Measurements from ENCODE around the gene PIR. TPM values are rescaled to one million over a fixed set of nuclear protein-coding genes. Genes with fewer than 3 reads are reported as not detected.

PIR gene
- total RNA-seq, 2 donors from 2014 or later, result 3.9 to 5.3 TPM

- Histone ChIP-seq H3K36me3 (replicated peaks in 1 of 2; ENCODE audit: insufficient read depth in 1 of 2, low read depth in 2 of 2) (no peaks in the 10 kb centered on the region), H3K4me1 (no peaks in the 10 kb centered on the region), H3K27me3 (no peaks in the 10 kb centered on the region), H3K9me3 (no peaks in the 10 kb centered on the region), H3K4me3 (no peak overlapping the region), H3K27ac (no peak overlapping the region)
- intact Hi-C loops (cut with DNase I), result no loop called here
- 82 to 91% methylated on average over 10 of the region's 10 CpGs for WGBS, 2 donors
- DNase-seq, result no peak
- TF ChIP-seq, protein P1, sequence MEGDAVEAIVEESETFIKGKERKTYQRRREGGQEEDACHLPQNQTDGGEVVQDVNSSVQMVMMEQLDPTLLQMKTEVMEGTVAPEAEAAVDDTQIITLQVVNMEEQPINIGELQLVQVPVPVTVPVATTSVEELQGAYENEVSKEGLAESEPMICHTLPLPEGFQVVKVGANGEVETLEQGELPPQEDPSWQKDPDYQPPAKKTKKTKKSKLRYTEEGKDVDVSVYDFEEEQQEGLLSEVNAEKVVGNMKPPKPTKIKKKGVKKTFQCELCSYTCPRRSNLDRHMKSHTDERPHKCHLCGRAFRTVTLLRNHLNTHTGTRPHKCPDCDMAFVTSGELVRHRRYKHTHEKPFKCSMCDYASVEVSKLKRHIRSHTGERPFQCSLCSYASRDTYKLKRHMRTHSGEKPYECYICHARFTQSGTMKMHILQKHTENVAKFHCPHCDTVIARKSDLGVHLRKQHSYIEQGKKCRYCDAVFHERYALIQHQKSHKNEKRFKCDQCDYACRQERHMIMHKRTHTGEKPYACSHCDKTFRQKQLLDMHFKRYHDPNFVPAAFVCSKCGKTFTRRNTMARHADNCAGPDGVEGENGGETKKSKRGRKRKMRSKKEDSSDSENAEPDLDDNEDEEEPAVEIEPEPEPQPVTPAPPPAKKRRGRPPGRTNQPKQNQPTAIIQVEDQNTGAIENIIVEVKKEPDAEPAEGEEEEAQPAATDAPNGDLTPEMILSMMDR (IDR thresholded peaks at IDR 0.05), result no peak
- ATAC-seq, result no peak
Observed at GRCh38 chrX:15416133-15416993, 76.8 kb downstream of the PIR start.

GRCh38 chrX:15413101-15413500 lies 80.0 kb downstream of the PIR start:
- Histone ChIP-seq H3K9me3 (no peaks in the 10 kb centered on the region), H3K36me3 (replicated peaks in 1 of 2; ENCODE audit: insufficient read depth in 1 of 2, low read depth in 2 of 2) (no peaks in the 10 kb centered on the region), H3K27ac (no peak overlapping the region), H3K4me3 (no peak overlapping the region), H3K4me1 (no peaks in the 10 kb centered on the region), H3K27me3 (no peaks in the 10 kb centered on the region)
- no peak for DNase-seq
- 58 to 73% methylated on average over 6 of the region's 6 CpGs for WGBS, 2 donors
- intact Hi-C loops (cut with DNase I), result no loop called here
- no peak for ATAC-seq
- TF ChIP-seq, protein P1 (IDR thresholded peaks at IDR 0.05), result no peak
- TF ChIP-seq POLR2A (IDR thresholded peaks at IDR 0.05), result no peak

- ATAC-seq, result no peak
Observed at GRCh38 chrX:15410947-15411346, 82.2 kb downstream of the PIR start.

GRCh38 chrX:15410430-15410829 lies 82.7 kb downstream of the PIR start:
- ATAC-seq, result no peak
- DNase-seq, result no peak
- TF ChIP-seq, protein P1 (IDR thresholded peaks at IDR 0.05), result no peak
- no peak for TF ChIP-seq POLR2A (IDR thresholded peaks at IDR 0.05)

More at GRCh38 chrX:15410947-15411346, 82.2 kb downstream of the PIR start:
- 84 to 85% methylated on average over 2 of the region's 2 CpGs for WGBS, 2 donors
- no peak for TF ChIP-seq POLR2A (IDR thresholded peaks at IDR 0.05)
- TF ChIP-seq, protein P1 (IDR thresholded peaks at IDR 0.05), result no peak
- Histone ChIP-seq H3K4me1 (no peaks in the 10 kb centered on the region), H3K27me3 (no peaks in the 10 kb centered on the region), H3K9me3 (no peaks in the 10 kb centered on the region), H3K4me3 (no peak overlapping the region), H3K36me3 (replicated peaks in 1 of 2; ENCODE audit: insufficient read depth in 1 of 2, low read depth in 2 of 2) (no peaks in the 10 kb centered on the region), H3K27ac (no peak overlapping the region)
- no peak for DNase-seq
- intact Hi-C loops (cut with DNase I), result no loop called here

DNA sequence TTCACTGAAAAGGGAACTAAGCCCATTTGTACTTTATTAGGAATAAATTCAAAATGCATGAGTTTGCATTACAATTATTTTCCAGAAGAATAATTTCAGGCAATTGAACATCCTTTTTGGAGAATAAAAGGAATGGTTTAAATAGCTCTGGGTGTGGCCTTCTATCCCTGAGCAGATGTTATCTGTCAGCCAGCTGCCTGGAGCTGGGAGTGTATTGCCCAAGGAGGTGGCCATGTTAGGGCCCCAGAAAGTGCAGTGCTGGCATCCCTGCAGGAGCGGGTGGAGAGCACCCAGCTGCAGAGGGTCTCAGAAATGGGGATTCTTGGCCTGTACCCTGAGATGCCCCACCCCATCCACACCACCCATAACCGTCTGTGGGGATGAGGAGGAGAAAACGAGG lies 87.3 kb downstream of the PIR start:
- no peak for ATAC-seq
- TF ChIP-seq POLR2A (IDR thresholded peaks at IDR 0.05), result no peak
- TF ChIP-seq, protein P1 (IDR thresholded peaks at IDR 0.05), result no peak

More at GRCh38 chrX:15410430-15410829, 82.7 kb downstream of the PIR start:
- H3K4me1 ChIP-seq, result no peaks in the 10 kb centered on the region
- no peaks in the 10 kb centered on the region for H3K36me3 ChIP-seq (replicated peaks in 1 of 2; ENCODE audit: insufficient read depth in 1 of 2, low read depth in 2 of 2)
- no peaks in the 10 kb centered on the region for H3K9me3 ChIP-seq
- H3K27ac ChIP-seq, result no peak overlapping the region
- intact Hi-C loops (cut with DNase I), result no loop called here
- H3K4me3 ChIP-seq, result no peak overlapping the region
- no peaks in the 10 kb centered on the region for H3K27me3 ChIP-seq

More for the DNA sequence above, 87.3 kb downstream of the PIR start:
- Histone ChIP-seq H3K4me1 (no peaks in the 10 kb centered on the region), H3K9me3 (no peaks in the 10 kb centered on the region), H3K4me3 (no peak overlapping the region), H3K27ac (no peak overlapping the region), H3K27me3 (no peaks in the 10 kb centered on the region), H3K36me3 (replicated peaks in 1 of 2; ENCODE audit: insufficient read depth in 1 of 2, low read depth in 2 of 2) (no peaks in the 10 kb centered on the region)
- no peak for DNase-seq
- 63 to 76% methylated on average over 2 to 3 of the region's 3 CpGs for WGBS, 2 donors
- intact Hi-C loops (cut with DNase I), result no loop called here
